Peyer's patch (tissue), 4 donors: ENCODE measurements around the gene DNAJB1.

ENCODE experiments used
- CTCF ChIP-seq, 6 experiments: fragments of 450-650 bp in 4 of 6; fragments of 200-600 bp in 2 of 6; sonication (generic) in 1 of 6; IDR thresholded peaks; one replicate each; pipeline ENCODE4 v1.5.1; 2017 to 2019; ENCODE audit warnings: antibody characterized with exemption in 6 of 6, mild to moderate bottlenecking in 3 of 6, moderate library complexity in 1 of 6
- POLR2A ChIP-seq, 2 donors: fragments of 450-650 bp; IDR thresholded peaks; one replicate each; pipeline ENCODE4 v1.5.1; 2017; ENCODE audit warnings: antibody characterized with exemption in 2 of 2, mild to moderate bottlenecking in 2 of 2, moderate library complexity in 2 of 2

DNA sequence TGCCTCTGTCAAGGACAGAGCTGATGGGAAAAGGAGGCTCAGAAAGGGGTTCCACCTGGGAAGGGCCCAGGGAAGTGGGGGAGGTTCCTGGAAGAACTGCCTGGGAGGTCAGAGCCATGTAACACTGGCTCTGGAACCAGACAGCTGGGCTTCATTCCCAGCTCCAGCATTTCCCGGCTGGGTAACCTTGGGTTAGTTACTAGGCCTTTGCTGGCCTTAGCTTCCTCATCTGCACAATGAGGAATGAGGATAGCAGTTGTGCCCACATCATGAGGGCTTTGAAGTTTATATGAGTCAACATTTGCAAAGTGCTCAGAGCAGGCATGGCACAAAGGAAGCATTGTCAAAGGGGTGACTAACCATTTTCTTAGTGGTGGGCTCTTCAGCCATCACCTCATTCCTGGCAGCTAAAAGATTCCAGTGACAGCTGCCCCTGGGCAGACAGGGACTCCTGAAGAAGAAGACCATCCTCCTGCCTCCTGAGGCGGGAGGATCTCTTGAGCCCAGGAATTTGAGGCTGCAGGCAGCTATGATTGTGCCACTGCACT lies 1.7 kb upstream of the DNAJB1 start:
- TF ChIP-seq CTCF (IDR thresholded peaks at IDR 0.05) = no peak
- no peak for TF ChIP-seq POLR2A (IDR thresholded peaks at IDR 0.05)
